ENCODE results near the gene OR1D5. TPM values are rescaled to one million over a fixed set of nuclear protein-coding genes. Genes with fewer than 3 reads are reported as not detected.
A peak's percentile ranks its signal among the peaks of the same experiment; 100 is the strongest.

OR1D5 gene
- total and polyA plus RNA-seq, 8 donors, result not detected

GRCh38 chr17:3039736-3040135, 23.7 kb downstream of the OR1D5 start:
- ATAC-seq (peak in 3 of 4 donors; percentile 9 to 39 (median 31)), DNase-seq (peak in 1 of 6 donors; percentile 7), FAIRE-seq (no peak)
- H3K4me3 ChIP-seq, result no peak overlapping the region
- H3K27ac ChIP-seq, result no peak overlapping the region
- no peaks in the 10 kb centered on the region for H3K9me3 ChIP-seq
- TF ChIP-seq, protein P1, sequence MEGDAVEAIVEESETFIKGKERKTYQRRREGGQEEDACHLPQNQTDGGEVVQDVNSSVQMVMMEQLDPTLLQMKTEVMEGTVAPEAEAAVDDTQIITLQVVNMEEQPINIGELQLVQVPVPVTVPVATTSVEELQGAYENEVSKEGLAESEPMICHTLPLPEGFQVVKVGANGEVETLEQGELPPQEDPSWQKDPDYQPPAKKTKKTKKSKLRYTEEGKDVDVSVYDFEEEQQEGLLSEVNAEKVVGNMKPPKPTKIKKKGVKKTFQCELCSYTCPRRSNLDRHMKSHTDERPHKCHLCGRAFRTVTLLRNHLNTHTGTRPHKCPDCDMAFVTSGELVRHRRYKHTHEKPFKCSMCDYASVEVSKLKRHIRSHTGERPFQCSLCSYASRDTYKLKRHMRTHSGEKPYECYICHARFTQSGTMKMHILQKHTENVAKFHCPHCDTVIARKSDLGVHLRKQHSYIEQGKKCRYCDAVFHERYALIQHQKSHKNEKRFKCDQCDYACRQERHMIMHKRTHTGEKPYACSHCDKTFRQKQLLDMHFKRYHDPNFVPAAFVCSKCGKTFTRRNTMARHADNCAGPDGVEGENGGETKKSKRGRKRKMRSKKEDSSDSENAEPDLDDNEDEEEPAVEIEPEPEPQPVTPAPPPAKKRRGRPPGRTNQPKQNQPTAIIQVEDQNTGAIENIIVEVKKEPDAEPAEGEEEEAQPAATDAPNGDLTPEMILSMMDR (IDR thresholded peaks at IDR 0.05), result no peak
- H3K27me3 ChIP-seq, result no peaks in the 10 kb centered on the region
- H3K36me3 ChIP-seq, result no peaks in the 10 kb centered on the region
- no peaks in the 10 kb centered on the region for H3K4me1 ChIP-seq
- 22 to 23% methylated on average over 6 of the region's 6 CpGs for whole genome bisulfite sequencing, 2 donors
- intact Hi-C loops (cut with DNase I), result loop anchor here in 1 of 3 donors (10.0 kb wide), 1 partner anchor 605 kb away; no protein-coding TSS in a partner anchor

DNA sequence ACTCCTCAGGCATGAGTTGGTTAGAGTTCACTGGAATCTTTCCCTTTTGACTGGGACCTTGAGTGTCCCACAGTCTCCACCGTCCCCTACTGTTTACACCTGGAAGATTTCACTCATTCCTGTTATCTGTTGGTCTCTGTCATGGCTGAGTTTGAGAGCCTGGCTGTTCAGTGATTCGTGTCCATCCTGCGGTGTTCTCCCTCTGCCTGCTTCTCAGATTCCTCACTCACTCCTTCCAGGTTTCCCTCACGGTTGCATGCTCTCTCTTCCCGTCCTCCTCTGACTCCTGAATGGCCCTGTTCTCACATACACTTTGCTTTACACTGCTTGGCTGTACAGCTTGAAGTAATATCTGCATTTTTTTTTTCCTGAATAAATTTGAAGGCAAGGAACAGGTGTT, 24.5 kb downstream of the OR1D5 start:
- Histone ChIP-seq H3K9me3 (no peaks in the 10 kb centered on the region), H3K36me3 (no peaks in the 10 kb centered on the region), H3K4me1 (no peaks in the 10 kb centered on the region), H3K27ac (no peak overlapping the region), H3K4me3 (no peak overlapping the region), H3K27me3 (no peaks in the 10 kb centered on the region)
- peak in 2 of 6 donors; percentile 5 to 8 for DNase-seq
- WGBS, 2 donors, result 21 to 22% methylated on average over 5 of the region's 5 CpGs
- peak in 3 of 4 donors; percentile 7 to 33 (median 11) for ATAC-seq
- TF ChIP-seq, protein P1 (IDR thresholded peaks at IDR 0.05), result no peak
- intact Hi-C loops (cut with DNase I), result no loop called here
- no peak for FAIRE-seq

DNA sequence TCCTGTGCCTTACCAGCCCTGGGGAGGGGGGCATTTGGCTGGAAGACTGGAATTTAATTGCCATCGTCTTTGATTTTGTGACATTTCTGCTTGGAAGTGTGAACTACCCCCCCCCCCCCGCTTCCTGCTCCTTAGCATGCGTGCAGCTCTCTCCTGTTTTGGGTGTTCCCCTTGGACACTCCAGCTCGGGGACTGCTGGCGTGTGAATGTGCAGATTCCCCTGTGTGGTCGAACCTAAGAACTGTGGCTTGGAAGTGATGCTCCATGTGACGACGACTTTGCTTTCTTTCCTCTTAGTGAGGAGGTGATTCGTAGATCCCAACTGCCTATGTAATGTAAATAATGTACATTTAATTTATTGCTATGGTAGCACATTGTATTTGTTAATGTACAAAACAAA, 26.1 kb downstream of the OR1D5 start:
- no peak for FAIRE-seq
- WGBS, 2 donors, result 79 to 82% methylated on average over 9 of the region's 9 CpGs
- Histone ChIP-seq H3K4me3 (no peak overlapping the region), H3K4me1 (no peaks in the 10 kb centered on the region), H3K27me3 (no peaks in the 10 kb centered on the region), H3K9me3 (no peaks in the 10 kb centered on the region), H3K36me3 (no peaks in the 10 kb centered on the region), H3K27ac (no peak overlapping the region)
- DNase-seq, result peak in 2 of 6 donors; percentile 3 to 5
- intact Hi-C loops (cut with DNase I), result no loop called here
- ATAC-seq, result no peak
- TF ChIP-seq, protein P1 (IDR thresholded peaks at IDR 0.05), result no peak

DNA sequence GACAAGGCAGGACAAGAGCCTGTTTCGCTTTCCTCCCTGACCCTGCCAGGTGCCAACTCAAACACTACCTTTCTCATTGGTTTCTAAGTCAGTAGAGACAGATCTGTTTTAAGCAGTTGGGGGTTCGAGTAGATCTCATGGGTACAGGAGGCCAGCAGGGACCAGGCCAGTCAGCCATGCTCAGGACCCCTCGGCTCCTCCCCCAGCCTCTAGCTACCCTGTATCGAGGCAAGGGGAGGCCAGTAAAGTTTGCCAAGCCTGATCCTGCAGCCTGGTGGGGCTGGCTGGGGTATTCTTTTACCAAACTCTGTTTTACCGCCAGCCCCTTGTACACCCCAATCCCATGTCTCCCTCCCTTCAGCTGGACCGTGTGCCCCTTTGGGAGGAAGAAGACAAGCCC, 26.6 kb downstream of the OR1D5 start:
- TF ChIP-seq, protein P1 (IDR thresholded peaks at IDR 0.05), result no peak
- intact Hi-C loops (cut with DNase I), result no loop called here
- H3K27me3 ChIP-seq, result no peaks in the 10 kb centered on the region
- no peaks in the 10 kb centered on the region for H3K36me3 ChIP-seq
- H3K4me3 ChIP-seq, result no peak overlapping the region
- ATAC-seq, result no peak
- H3K4me1 ChIP-seq, result no peaks in the 10 kb centered on the region
- FAIRE-seq, result no peak
- no peaks in the 10 kb centered on the region for H3K9me3 ChIP-seq
- DNase-seq, result peak in 2 of 6 donors; percentile 4 to 7
- 83 to 91% methylated on average over 6 of the region's 6 CpGs for WGBS, 2 donors
- H3K27ac ChIP-seq, result no peak overlapping the region

- DNase-seq (peak in 1 of 6 donors; percentile 4), FAIRE-seq (no peak), ATAC-seq (no peak)
- Histone ChIP-seq H3K4me1 (no peaks in the 10 kb centered on the region), H3K27ac (no peak overlapping the region), H3K9me3 (no peaks in the 10 kb centered on the region), H3K36me3 (peaks cover 0 to 2% (median 0%) of the 10 kb centered on the region in 3 donors), H3K27me3 (no peaks in the 10 kb centered on the region), H3K4me3 (no peak overlapping the region)
- TF ChIP-seq, protein P1 (IDR thresholded peaks at IDR 0.05), result no peak
- intact Hi-C loops (cut with DNase I), result no loop called here
- 83 to 85% methylated on average over 7 of the region's 7 CpGs for WGBS, 2 donors
These were observed 27.5 kb downstream of the OR1D5 start for GRCh38 chr17:3035968-3036280.

Measured in pancreas (tissue), 10 donors.